Thyroid gland (tissue), 4 donors: ENCODE data around the gene ANKRD63.

Experiments used
- POLR2A ChIP-seq, 2 donors: fragments of 450-650 bp; IDR thresholded peaks; one replicate each; pipeline ENCODE4 v1.6.1; 2017; ENCODE audit warnings: antibody characterized with exemption in 2 of 2, mild to moderate bottlenecking in 2 of 2, moderate library complexity in 1 of 2
- TF ChIP-seq, protein P1 (sequence below), 6 experiments: fragments of 200-600 bp in 3 of 6; fragments of 450-650 bp in 3 of 6; sonication (generic) in 3 of 6; IDR thresholded peaks; one replicate each; pipeline ENCODE4 v1.5.1; 2016 to 2019; ENCODE audit warnings: antibody characterized with exemption in 6 of 6, mild to moderate bottlenecking in 2 of 6, inconsistent platforms in 1 of 6, moderate library complexity in 1 of 6

DNA sequence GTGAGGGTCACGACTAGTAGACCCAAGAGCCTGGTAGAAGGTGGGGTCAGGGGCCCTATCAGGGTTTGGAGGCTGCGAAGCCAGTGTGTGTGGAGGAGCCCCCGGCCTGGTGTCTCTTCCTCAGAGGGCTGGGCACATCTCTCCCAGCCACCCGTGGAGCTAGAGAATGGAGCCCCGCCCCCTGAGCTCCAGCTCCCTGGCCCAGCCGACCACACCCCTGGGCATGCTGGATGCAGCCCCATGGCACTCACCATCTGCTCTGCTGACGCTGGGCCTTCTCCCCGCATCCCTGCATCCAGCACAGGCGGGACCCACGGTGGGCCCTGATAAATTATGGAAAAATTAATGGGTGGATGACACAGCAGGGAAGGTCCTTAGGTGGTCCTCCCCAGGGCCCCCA lies 17.5 kb downstream of the ANKRD63 start:
- TF ChIP-seq, protein P1, sequence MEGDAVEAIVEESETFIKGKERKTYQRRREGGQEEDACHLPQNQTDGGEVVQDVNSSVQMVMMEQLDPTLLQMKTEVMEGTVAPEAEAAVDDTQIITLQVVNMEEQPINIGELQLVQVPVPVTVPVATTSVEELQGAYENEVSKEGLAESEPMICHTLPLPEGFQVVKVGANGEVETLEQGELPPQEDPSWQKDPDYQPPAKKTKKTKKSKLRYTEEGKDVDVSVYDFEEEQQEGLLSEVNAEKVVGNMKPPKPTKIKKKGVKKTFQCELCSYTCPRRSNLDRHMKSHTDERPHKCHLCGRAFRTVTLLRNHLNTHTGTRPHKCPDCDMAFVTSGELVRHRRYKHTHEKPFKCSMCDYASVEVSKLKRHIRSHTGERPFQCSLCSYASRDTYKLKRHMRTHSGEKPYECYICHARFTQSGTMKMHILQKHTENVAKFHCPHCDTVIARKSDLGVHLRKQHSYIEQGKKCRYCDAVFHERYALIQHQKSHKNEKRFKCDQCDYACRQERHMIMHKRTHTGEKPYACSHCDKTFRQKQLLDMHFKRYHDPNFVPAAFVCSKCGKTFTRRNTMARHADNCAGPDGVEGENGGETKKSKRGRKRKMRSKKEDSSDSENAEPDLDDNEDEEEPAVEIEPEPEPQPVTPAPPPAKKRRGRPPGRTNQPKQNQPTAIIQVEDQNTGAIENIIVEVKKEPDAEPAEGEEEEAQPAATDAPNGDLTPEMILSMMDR (IDR thresholded peaks at IDR 0.05): no peak
- TF ChIP-seq POLR2A (IDR thresholded peaks at IDR 0.05): no peak
